ENCODE measurements around the gene HOTAIR.

HOTAIR gene

GRCh38 chr12:53976172-53976822 is 1.5 kb upstream of the HOTAIR start:
- no peak for DNase-seq (ENCODE audit: low read depth in 2 of 2)

DNA sequence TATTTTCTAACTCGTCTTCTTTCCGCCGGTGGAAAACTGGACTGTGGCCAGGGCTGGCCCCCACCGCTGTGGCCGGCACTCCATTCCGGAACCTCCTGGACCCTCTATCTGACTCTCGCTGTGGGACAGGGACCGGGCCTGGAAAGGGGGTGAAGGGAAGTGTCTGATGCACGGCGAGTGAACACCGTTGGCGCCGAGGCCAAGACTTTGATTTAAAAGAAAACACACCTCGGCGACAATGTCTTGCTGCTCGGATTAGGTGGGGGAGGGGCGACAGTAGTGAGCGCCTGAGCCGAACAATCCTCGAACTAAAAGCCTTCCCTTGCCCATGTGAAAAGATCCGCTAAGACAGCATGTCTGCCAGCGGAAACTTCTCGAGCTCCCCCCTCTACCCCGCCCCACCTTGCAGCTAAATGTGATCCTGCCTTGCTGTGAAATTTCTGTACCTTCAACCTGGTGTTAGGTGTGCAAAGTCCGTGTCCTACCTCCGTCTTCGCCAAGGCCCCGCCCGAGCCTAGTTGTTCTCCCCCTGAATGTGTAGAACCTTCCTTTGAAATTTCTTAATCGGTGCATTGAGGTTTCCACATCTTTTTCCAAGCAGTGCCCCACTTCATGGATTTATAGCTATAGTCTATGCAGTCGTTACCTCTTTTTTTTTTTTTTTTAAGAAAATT is 862 bp upstream of the HOTAIR start:
- DNase-seq (ENCODE audit: low read depth in 2 of 2), result no peak

GRCh38 chr12:53975064-53975471 is 314 bp upstream of the HOTAIR start:
- DNase-seq (ENCODE audit: low read depth in 2 of 2), result no peak

DNA sequence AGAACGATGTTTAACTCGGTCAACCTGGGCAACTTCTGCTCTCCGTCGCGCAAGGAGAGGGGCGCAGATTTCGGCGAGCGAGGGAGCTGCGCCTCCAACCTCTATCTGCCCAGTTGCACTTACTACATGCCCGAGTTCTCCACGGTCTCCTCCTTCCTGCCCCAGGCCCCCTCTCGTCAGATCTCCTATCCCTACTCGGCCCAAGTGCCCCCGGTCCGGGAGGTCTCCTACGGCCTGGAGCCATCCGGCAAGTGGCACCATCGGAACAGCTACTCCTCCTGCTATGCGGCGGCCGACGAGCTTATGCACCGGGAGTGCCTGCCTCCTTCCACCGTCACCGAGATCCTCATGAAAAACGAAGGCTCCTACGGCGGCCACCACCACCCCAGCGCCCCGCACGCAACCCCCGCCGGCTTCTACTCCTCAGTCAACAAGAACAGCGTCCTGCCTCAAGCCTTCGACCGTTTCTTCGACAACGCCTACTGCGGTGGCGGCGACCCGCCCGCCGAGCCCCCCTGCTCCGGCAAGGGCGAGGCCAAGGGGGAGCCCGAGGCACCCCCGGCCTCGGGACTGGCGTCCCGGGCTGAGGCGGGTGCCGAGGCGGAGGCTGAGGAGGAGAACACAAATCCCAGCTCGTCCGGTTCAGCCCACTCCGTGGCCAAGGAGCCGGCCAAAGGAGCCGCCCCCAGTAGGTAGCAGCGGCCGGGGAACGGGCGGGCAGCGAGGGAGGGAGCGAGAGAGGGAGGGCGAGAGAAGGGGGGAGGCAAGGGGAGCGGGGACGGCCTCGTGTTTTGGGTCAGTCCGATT is 1.3 kb downstream of the HOTAIR start:
- no peak for DNase-seq (ENCODE audit: low read depth in 2 of 2)

DNA sequence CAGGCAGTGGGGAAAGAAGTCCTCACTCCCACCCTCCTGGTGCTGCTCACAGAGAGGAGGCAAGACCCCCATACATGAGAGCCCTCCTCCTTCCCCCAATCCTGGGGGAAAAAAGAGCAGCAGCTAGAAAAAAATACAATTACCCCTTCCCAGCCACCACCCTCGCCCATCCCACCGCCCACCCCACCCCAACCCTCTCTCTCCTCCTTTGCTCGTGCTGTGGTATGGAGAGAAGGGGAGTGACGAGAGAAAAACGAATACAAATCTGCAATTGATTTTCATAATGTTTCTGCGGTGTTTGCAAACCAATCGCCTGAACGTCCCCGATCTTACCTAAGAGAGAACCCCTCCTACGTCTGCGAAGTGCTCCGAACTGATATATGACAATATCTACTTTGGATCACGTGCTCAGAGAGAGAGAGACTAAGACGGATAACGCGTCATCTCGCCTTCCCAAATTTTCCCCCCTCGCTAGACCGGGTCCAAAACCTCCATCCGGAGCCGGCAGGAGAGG is 2.0 kb downstream of the HOTAIR start, which contains the start of gene HOXC11:
Gene HOXC11 (plus strand): TSS at position 405 of the 514 bp plus-strand sequence. CDS start 116 bp downstream, outside the sequence.
- no peak for DNase-seq (ENCODE audit: low read depth in 2 of 2)

- no peak for DNase-seq (ENCODE audit: low read depth in 2 of 2)
These were observed 2.5 kb downstream of the HOTAIR start for GRCh38 chr12:53972152-53972702.

- DNase-seq (ENCODE audit: low read depth in 2 of 2), result no peak
These were observed 3.1 kb downstream of the HOTAIR start for GRCh38 chr12:53971686-53972085.

GRCh38 chr12:53971129-53971528 is 3.6 kb downstream of the HOTAIR start:
- no peak for DNase-seq (ENCODE audit: low read depth in 2 of 2)

GRCh38 chr12:53970451-53970850 is 4.3 kb downstream of the HOTAIR start:
- no peak for DNase-seq (ENCODE audit: low read depth in 2 of 2)

DNA sequence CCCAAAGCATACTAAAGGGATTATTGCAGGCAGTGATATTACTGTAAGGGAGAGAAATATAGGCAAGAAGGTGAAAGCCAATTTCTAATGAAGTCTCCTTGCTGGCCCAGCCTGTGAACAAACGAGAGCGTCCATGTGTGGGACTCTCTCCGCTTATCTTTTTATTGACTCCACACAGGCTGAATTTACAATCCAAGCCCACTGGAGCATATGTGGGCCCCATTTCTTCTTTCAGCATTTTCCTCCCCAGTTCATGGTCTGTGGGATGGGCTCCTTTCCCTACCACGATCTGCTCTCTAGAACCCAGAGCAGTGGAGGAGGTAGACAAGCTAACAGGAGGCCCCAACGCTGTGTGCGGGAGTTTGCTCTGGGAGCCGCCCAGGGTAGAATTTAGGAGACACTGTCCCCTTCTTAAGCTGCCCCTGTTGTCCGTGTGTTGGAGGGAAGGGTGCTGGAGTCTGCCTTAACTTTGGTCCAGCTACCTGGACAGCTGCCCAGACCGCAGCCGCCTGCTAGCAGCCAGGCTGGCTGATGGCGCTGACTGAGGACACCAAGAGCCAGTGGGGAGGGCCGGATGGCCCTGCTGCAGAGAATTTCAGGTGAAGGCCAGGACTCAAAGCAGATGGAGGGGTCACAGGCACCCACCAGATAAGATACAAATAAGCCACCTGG is 5.0 kb downstream of the HOTAIR start:
- no peak for DNase-seq (ENCODE audit: low read depth in 2 of 2)

- no peak for DNase-seq (ENCODE audit: low read depth in 2 of 2)
These were observed 6.3 kb downstream of the HOTAIR start for GRCh38 chr12:53968214-53969127.

DNA sequence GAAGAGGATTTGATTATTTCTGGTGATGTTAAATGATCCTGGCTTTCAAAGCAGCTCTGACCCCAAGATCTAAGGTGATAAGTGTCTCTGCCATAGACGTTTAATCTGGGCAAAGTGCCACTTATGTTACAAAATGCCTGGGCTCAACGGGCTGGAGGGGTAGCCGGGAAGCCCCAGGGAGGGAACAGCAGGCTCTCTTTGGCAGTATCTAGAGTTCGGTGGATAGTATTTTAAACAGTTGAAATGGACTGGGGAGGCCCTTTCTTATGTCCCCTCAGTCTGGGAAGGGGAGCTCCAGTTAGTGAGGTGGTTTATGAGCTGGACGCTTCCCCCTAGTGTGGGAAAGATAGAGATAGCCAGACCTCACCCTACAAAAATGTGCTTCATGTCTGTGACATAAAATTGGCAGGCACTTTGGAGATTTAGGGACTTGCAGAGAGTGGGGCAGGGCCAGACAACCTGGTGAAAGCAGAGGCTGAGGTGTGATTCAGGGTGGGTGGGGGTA is 7.3 kb downstream of the HOTAIR start:
- DNase-seq (ENCODE audit: low read depth in 2 of 2), result no peak

DNA sequence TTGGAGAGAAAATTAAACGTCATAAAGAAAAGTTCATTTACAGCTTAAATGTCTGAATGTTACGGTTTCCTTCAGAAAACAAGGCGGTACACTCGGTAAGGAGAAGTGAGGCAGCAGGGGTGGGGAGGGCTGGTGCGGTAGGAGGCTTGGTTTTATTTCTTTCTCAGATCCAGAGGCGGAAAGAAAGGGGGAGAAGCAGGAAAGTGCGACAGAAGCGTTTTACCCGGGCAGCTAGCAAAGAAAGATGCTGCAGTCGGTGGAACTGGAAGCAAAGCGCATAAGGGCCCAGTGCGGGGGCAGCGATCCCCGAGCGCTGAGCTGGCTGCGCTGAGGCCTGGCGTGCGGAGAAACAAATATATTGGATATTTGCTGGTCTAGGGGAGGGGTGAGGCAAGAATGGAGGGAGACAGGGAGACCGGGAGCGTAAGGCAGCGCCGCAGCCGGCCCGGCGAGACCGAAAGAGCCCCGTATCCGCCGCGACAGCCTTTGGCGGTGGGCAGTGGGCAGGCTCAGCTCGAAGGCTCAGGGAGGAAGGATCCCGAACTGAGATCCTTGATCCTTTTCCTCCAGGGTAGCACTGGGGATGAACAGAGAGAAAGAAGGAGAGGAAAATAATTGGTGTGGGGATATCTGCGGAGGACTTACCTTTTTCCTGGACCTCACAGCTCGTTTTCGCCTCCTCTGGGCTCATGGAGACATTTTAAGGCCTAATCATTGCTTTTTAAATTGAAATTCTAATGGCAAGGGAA is 8.2 kb downstream of the HOTAIR start:
- no peak for DNase-seq (ENCODE audit: low read depth in 2 of 2)

DNA sequence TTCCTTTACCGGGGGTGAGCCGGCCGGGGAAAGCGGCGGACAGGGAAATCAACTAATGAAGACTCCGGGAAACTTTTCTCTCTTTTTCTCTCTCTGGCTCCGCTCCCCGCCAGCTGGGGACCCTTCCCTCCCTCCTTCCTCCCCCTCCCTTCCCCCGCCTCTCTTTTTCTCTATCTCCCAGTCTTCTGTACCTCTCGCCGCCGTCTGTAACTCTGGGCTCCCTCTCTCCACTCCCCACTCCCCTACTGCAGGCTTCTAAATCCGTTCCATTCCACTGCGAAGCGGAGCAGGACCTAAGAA is 8.7 kb downstream of the HOTAIR start:
- no peak for DNase-seq (ENCODE audit: low read depth in 2 of 2)

DNA sequence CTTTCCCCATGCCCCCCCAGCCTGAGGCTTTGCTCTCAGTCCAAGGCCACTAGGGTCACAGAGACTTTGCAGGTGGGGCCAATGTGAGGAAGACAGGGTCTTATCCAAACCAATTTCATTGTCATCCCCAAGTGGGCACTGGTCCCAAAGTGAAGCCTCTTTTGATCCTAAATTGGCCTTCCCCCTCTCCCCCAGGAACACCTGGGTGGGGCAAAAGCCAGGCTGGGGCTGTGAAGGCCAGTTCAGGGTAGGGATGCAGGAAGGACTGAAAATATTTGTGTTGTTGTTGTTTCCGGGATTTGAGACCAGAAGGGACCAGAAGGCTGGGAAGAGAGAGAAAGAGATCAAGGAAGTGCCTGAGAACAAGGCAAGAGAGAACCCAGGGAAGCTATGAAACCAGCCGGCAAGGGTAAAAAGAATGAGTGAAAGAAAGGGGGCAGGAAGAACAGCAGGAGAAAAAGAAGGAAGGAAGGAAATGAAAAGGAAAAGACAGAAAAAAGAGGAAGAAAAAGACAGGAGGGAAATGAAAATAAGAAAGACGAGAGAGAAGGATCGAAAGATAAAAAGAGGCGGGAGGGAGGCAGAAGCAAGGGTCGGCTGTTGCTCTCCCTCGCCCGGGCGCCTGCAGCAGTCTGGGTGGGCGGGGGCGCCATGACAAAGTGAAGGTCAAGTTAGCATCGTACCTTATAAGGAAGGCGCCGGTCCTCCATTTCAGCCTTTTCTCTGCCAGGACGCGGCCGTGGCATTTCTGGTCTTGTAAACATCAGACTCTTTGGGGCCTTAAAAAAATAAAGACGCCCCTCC is 9.3 kb downstream of the HOTAIR start:
- no peak for DNase-seq (ENCODE audit: low read depth in 2 of 2)

DNA sequence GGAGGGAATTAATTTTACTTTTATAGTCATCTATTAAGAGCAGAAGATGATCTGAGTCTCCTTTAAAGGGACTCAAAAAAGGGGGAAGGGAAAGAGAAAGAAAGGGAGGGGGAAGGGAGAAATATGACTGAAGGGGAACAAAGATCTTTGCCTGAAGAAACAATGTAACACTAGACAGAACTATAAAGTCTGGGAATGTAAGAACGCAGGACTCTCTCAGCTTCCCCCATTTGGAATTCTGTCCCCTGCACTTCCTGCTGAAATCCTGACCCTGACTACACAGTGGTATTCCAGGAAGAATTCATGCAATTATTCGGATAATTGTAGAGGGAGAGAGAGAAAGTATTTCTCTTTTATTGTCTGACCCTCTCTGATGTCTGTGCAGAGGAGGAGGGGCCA is 10.4 kb downstream of the HOTAIR start:
- DNase-seq (ENCODE audit: low read depth in 2 of 2), result no peak

GRCh38 chr12:53963434-53964314 is 11.1 kb downstream of the HOTAIR start:
- DNase-seq (ENCODE audit: low read depth in 2 of 2), result no peak

- DNase-seq (ENCODE audit: low read depth in 2 of 2), result no peak
These were observed 11.7 kb downstream of the HOTAIR start for GRCh38 chr12:53963005-53963404.
